ENCODE measurements around the gene CD19.
"Not testable (repeated sequence)": the region's sequence is repeated elsewhere in the genome, so short reads cannot be mapped to it uniquely, and the experiment has no call there.

The CD19 gene

GRCh38 chr16:28958216-28958615 lies 26.4 kb downstream of the CD19 start:
- no peak for DNase-seq
- no peak overlapping the region for H3K4me3 ChIP-seq (ENCODE audit: low read depth, low read length)
- H3K9me3 ChIP-seq (ENCODE audit: severe bottlenecking): no peaks in the 10 kb centered on the region
- no peaks in the 10 kb centered on the region for H3K27me3 ChIP-seq (ENCODE audit: insufficient read depth, low read depth, severe bottlenecking)
- H3K36me3 ChIP-seq: peaks cover 76% of the 10 kb centered on the region
- no peak overlapping the region for H3K27ac ChIP-seq
- TF ChIP-seq CTCF (IDR thresholded peaks at IDR 0.05; ENCODE audit: low read depth, low read length): no peak

GRCh38 chr16:28958836-28959235 lies 27.1 kb downstream of the CD19 start:
- TF ChIP-seq CTCF (IDR thresholded peaks at IDR 0.05; ENCODE audit: low read depth, low read length): no peak
- Histone ChIP-seq H3K9me3 (ENCODE audit: severe bottlenecking) (no peaks in the 10 kb centered on the region), H3K4me3 (ENCODE audit: low read depth, low read length) (no peak overlapping the region), H3K27ac (no peak overlapping the region), H3K27me3 (ENCODE audit: insufficient read depth, low read depth, severe bottlenecking) (no peaks in the 10 kb centered on the region), H3K36me3 (peaks cover 78% of the 10 kb centered on the region)
- no peak for DNase-seq

- no peak for TF ChIP-seq CTCF (IDR thresholded peaks at IDR 0.05; ENCODE audit: low read depth, low read length)
- Histone ChIP-seq H3K4me3 (ENCODE audit: low read depth, low read length) (no peak overlapping the region), H3K36me3 (peaks cover 47% of the 10 kb centered on the region)
Observed at GRCh38 chr16:28964072-28964471, 32.3 kb downstream of the CD19 start.

GRCh38 chr16:28964496-28964895 lies 32.7 kb downstream of the CD19 start:
- no peak for TF ChIP-seq CTCF (IDR thresholded peaks at IDR 0.05; ENCODE audit: low read depth, low read length)
- H3K27me3 ChIP-seq (ENCODE audit: insufficient read depth, low read depth, severe bottlenecking): no peaks in the 10 kb centered on the region
- peaks cover 44% of the 10 kb centered on the region for H3K36me3 ChIP-seq
- no peaks in the 10 kb centered on the region for H3K9me3 ChIP-seq (ENCODE audit: severe bottlenecking)
- DNase-seq: no peak
- no peak overlapping the region for H3K27ac ChIP-seq
- no peak overlapping the region for H3K4me3 ChIP-seq (ENCODE audit: low read depth, low read length)

More at GRCh38 chr16:28964072-28964471, 32.3 kb downstream of the CD19 start:
- no peak for DNase-seq
- no peaks in the 10 kb centered on the region for H3K9me3 ChIP-seq (ENCODE audit: severe bottlenecking)
- H3K27me3 ChIP-seq (ENCODE audit: insufficient read depth, low read depth, severe bottlenecking): no peaks in the 10 kb centered on the region
- no peak overlapping the region for H3K27ac ChIP-seq

- Histone ChIP-seq H3K27me3 (ENCODE audit: insufficient read depth, low read depth, severe bottlenecking) (no peaks in the 10 kb centered on the region), H3K4me3 (ENCODE audit: low read depth, low read length) (no peak overlapping the region), H3K36me3 (peaks cover 28% of the 10 kb centered on the region), H3K9me3 (ENCODE audit: severe bottlenecking) (no peaks in the 10 kb centered on the region), H3K27ac (no peak overlapping the region)
- TF ChIP-seq CTCF (IDR thresholded peaks at IDR 0.05; ENCODE audit: low read depth, low read length): no peak
- DNase-seq: no peak
Observed at GRCh38 chr16:28967156-28967555, 35.4 kb downstream of the CD19 start.

GRCh38 chr16:28969696-28970095 lies 37.9 kb downstream of the CD19 start:
- H3K36me3 ChIP-seq; H3K4me3 ChIP-seq (ENCODE audit: low read depth, low read length); H3K27me3 ChIP-seq (ENCODE audit: insufficient read depth, low read depth, severe bottlenecking); H3K27ac ChIP-seq; H3K9me3 ChIP-seq (ENCODE audit: severe bottlenecking); DNase-seq: not testable (repeated sequence)

Data from WERI-Rb-1 (cell line).